Heart left ventricle (tissue), 16 donors: ENCODE results near the gene STIM2. TPM values are rescaled to one million over a fixed set of nuclear protein-coding genes. Genes with fewer than 3 reads are reported as not detected.
A peak's percentile ranks its signal among the peaks of the same experiment; 100 is the strongest.

Experiments
- ATAC-seq, 4 donors: fragments of 200-7000 bp; cut with Tn5 transposase; one replicate each; pipeline ENCODE4 v1.9.1; 2020 to 2022; ENCODE audit warnings: moderate library complexity in 4 of 4, mild to moderate bottlenecking in 3 of 4, moderate number of reproducible peaks in 1 of 4
- DNase-seq, 5 donors: peaks; one replicate each; pipeline ENCODE4 v3.0.0-alpha.2; 2020
- H3K27ac ChIP-seq, 12 donors: fragments of 200-600 bp; sonication (generic) in 4 of 12; one replicate each; pipeline versions ENCODE4 v1.5.0 to v1.8.0; 2016 to 2022; ENCODE audit warnings: mild to moderate bottlenecking in 2 of 12
- H3K27me3 ChIP-seq, 9 donors: fragments of 200-600 bp; sonication (generic) in 2 of 9; one replicate each; pipeline versions ENCODE4 v1.5.1 to v1.8.0; 2016 to 2022; ENCODE audit warnings: mild to moderate bottlenecking in 3 of 9
- H3K36me3 ChIP-seq, 9 donors: fragments of 200-600 bp; sonication (generic) in 2 of 9; one replicate each; pipeline versions ENCODE4 v1.5.0 to v1.8.0; 2018 to 2022; ENCODE audit warnings: mild to moderate bottlenecking in 2 of 9
- H3K4me1 ChIP-seq, 12 donors: fragments of 200-600 bp; sonication (generic) in 4 of 12; one replicate each; pipeline versions ENCODE4 v1.5.0 to v1.8.0; 2016 to 2022; ENCODE audit warnings: mild to moderate bottlenecking in 3 of 12
- H3K4me3 ChIP-seq, 12 donors: fragments of 200-600 bp; sonication (generic) in 4 of 12; one replicate each; pipeline versions ENCODE4 v1.5.0 to v1.8.0; 2017 to 2022; ENCODE audit warnings: mild to moderate bottlenecking in 9 of 12, moderate library complexity in 4 of 12
- H3K9me3 ChIP-seq, 12 donors: fragments of 200-600 bp; sonication (generic) in 4 of 12; one replicate each; pipeline versions ENCODE4 v1.5.0 to v1.8.0; 2016 to 2022; ENCODE audit warnings: mild to moderate bottlenecking in 1 of 12
- POLR2A ChIP-seq, 2 donors: fragments of 450-650 bp; IDR thresholded peaks; one replicate each; pipeline ENCODE4 v1.6.1; 2017; ENCODE audit warnings: antibody characterized with exemption in 2 of 2, mild to moderate bottlenecking in 2 of 2, moderate library complexity in 2 of 2
- WGBS, 4 donors: extraction: QIAGEN DNeasy Blood & Tissue Kit in 2 of 4; methylation state at CpG; one replicate each; pipeline versions ENCODE4 v1.1.5 to v1.1.7; 2013 to 2018; 5-methylcytosine and 5-hydroxymethylcytosine counted together
- intact Hi-C, 10 donors: fragments of 100-400 bp; cut with DNase I; formaldehyde crosslinking; loops; one replicate each; pipeline versions ENCODE4 v1.11.1 to v1.14.2; 2022
- polyA plus RNA-seq, 2 donors: library from polyadenylated mRNA; stranded (reverse); fragments of 200-250 nt; gene quantifications; one replicate each; pipeline ENCODE4 v1.2.3, GENCODE V29; 2013
- total RNA-seq, 9 donors: library from RNA; depleted of rRNA in 2 of 9; stranded (reverse); fragments of >200 nt in 2 of 9; fragmentation: NEBNext Ultra II Directional in 3 of 9; extraction: Animal tissue kit (Norgen Biotek cat#: 25700) in 3 of 9; gene quantifications; one replicate each; pipeline versions ENCODE4 v1.1.0 to v1.2.4, GENCODE V29; 2016 to 2023
- TF ChIP-seq, protein P1 (sequence below), 12 donors: fragments of 200-600 bp; sonication (generic) in 4 of 12; IDR thresholded peaks; one replicate each; pipeline versions ENCODE4 v1.5.0 to v1.8.0; 2018 to 2022; ENCODE audit warnings: antibody characterized with exemption in 12 of 12, mild to moderate bottlenecking in 5 of 12
- donor health status: ischemic (EF 13 %, LVEDD 7.1; RV severe dilation, severe dysfunction).
- donor health status: healthy with polysubstance abuse.
- donor health status: DM: no; HTN: yes; CAD: no.
- donor health status: DM: no; HTN: no; CAD: no.
- donor health status: ischemic (EF 25% LVEDD 6.9; RV normal size, moderate dysfunction).
- donor health status: ischemic (EF 25% LVEDD 5.7; RV mildly dilated, moderate dysfunction).
- donor health status: healthy.
- donor health status: DM: yes; HTN: yes; CAD: no.
- donor health status: ischemic (EF 35%, LVEDD 5.7; RV mildly dilated, moderate dysfunction).
- donor health status: nonischemic (EF 11% LVEDD 7.7; RV severe dilation, severe dysfunction).
- donor health status: DM: yes; HTN: yes; CAD: no.
- donor health status: PGD.
- donor health status: ischemic (EF 29% LVEDD 5.4; RV normal size, mild dysfunction).
- donor health status: nonischemic (EF 23%, LVEDD 6.1; RV moderate dilation, normal function).

Gene STIM2
- total and polyA plus RNA-seq, 11 donors: 4.6 to 17.3 (median 8.8) TPM

DNA sequence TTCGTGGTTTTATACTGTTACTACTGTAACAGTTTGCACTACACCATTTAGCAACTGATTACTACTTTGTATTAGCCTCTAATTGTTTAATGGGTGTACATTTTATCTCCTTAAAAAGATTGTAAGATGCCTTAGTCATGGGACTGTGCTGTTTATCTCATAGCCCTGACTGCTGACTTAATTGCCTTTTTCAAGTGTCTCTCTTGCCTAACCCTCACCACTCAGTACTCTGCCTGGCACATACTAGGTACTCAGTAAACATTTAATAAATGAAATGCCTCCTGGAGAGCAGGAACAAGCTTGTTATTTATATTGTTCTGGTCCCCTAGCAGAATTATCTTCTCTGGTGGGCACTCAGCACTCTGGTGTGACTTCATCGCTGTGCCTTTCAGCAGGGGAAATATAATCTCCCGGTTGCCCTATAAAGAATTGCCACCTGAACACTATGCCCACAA lies 1.7 kb upstream of the STIM2 start:
- Histone ChIP-seq H3K4me3 (peak overlapping the region in 7 of 12 donors; percentile 57 to 92 (median 76)), H3K27me3 (no peaks in the 10 kb centered on the region), H3K9me3 (no peaks in the 10 kb centered on the region), H3K4me1 (peaks cover 0 to 50% (median 34%) of the 10 kb centered on the region in 12 donors), H3K27ac (peak overlapping the region in 1 of 12 donors; percentile 89), H3K36me3 (no peaks in the 10 kb centered on the region)
- intact Hi-C loops: loop anchor here in 5 of 10 donors (5.0 to 10.0 kb wide), 7 partner anchors 42 to 447 kb away; partner anchors contain the start of gene TBC1D19 (in 2 of the 5)
- TF ChIP-seq POLR2A (IDR thresholded peaks at IDR 0.05): no peak
- TF ChIP-seq, protein P1, sequence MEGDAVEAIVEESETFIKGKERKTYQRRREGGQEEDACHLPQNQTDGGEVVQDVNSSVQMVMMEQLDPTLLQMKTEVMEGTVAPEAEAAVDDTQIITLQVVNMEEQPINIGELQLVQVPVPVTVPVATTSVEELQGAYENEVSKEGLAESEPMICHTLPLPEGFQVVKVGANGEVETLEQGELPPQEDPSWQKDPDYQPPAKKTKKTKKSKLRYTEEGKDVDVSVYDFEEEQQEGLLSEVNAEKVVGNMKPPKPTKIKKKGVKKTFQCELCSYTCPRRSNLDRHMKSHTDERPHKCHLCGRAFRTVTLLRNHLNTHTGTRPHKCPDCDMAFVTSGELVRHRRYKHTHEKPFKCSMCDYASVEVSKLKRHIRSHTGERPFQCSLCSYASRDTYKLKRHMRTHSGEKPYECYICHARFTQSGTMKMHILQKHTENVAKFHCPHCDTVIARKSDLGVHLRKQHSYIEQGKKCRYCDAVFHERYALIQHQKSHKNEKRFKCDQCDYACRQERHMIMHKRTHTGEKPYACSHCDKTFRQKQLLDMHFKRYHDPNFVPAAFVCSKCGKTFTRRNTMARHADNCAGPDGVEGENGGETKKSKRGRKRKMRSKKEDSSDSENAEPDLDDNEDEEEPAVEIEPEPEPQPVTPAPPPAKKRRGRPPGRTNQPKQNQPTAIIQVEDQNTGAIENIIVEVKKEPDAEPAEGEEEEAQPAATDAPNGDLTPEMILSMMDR (IDR thresholded peaks at IDR 0.05): no peak
- WGBS, 4 donors: 61 to 71% (median 65%) methylated on average over 3 of the region's 3 CpGs
- no peak for DNase-seq
- ATAC-seq: no peak

DNA sequence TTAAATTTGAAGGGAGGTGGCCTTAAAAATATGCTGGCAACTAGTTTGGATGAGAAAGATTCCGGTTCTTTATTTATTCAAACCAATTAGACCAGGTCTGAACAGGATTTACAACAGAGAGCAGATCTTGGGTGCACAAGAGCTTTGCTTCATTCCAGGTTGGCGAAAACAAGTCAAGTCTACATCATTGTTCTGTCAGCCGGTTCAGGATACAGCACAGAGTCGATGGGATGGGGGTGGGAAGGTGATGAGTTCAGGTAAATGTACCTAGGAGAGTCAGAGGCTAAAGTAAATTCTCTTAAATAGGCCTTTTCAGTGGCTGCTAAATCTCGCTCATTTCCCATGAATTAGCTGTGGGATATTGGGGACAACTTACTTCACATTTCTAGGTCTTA lies 882 bp upstream of the STIM2 start:
- WGBS, 4 donors: 41 to 51% (median 47%) methylated on average over 5 of the region's 5 CpGs
- Histone ChIP-seq H3K36me3 (no peaks in the 10 kb centered on the region), H3K4me3 (peak overlapping the region; percentile 61 to 93 (median 82)), H3K9me3 (no peaks in the 10 kb centered on the region), H3K4me1 (peaks cover 0 to 57% (median 37%) of the 10 kb centered on the region in 12 donors), H3K27ac (peak overlapping the region in 10 of 12 donors; percentile 82 to 97 (median 94)), H3K27me3 (no peaks in the 10 kb centered on the region)
- TF ChIP-seq POLR2A (IDR thresholded peaks at IDR 0.05): no peak
- TF ChIP-seq, protein P1 (IDR thresholded peaks at IDR 0.05): no peak
- intact Hi-C loops: loop anchor here in 7 of 10 donors (2.0 to 10.0 kb wide), 15 partner anchors 42 to 542 kb away; partner anchors contain the start of gene TBC1D19 (in 4 of the 7)
- no peak for DNase-seq
- ATAC-seq: no peak

DNA sequence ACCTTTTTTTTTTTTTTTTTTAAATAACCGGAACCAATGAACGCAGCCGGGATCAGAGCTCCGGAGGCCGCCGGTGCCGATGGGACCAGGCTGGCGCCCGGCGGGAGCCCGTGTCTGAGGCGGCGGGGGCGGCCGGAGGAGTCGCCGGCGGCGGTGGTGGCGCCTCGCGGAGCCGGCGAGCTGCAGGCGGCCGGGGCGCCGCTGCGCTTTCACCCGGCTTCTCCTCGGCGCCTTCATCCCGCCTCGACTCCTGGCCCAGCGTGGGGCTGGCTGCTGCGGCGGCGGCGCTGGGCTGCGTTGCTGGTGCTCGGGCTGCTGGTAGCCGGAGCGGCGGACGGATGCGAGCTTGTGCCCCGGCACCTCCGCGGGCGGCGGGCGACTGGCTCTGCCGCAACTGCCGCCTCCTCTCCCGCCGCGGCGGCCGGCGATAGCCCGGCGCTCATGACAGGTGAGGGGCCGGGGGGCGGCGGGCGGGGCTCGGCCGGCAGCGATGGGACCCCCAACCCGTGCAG lies 337 bp downstream of the STIM2 start:
- Histone ChIP-seq H3K9me3 (no peaks in the 10 kb centered on the region), H3K4me3 (peak overlapping the region; percentile 61 to 93 (median 82)), H3K36me3 (no peaks in the 10 kb centered on the region), H3K27ac (peak overlapping the region; percentile 56 to 97 (median 94)), H3K27me3 (no peaks in the 10 kb centered on the region), H3K4me1 (peaks cover 0 to 70% (median 39%) of the 10 kb centered on the region in 12 donors)
- WGBS, 4 donors: 0 to 1% (median 0%) methylated on average over 32 to 70 of the region's 70 CpGs
- intact Hi-C loops: loop anchor here in 6 of 10 donors (2.0 to 10.0 kb wide), 12 partner anchors 46 to 544 kb away; partner anchors contain the start of gene TBC1D19 (in 2 of the 6)
- ATAC-seq (peak in 2 of 4 donors; percentile 13 to 35), DNase-seq (peak in 4 of 5 donors; percentile 46 to 85 (median 57))
- TF ChIP-seq, protein P1 (IDR thresholded peaks at IDR 0.05): no peak
- TF ChIP-seq POLR2A (IDR thresholded peaks at IDR 0.05): no peak

DNA sequence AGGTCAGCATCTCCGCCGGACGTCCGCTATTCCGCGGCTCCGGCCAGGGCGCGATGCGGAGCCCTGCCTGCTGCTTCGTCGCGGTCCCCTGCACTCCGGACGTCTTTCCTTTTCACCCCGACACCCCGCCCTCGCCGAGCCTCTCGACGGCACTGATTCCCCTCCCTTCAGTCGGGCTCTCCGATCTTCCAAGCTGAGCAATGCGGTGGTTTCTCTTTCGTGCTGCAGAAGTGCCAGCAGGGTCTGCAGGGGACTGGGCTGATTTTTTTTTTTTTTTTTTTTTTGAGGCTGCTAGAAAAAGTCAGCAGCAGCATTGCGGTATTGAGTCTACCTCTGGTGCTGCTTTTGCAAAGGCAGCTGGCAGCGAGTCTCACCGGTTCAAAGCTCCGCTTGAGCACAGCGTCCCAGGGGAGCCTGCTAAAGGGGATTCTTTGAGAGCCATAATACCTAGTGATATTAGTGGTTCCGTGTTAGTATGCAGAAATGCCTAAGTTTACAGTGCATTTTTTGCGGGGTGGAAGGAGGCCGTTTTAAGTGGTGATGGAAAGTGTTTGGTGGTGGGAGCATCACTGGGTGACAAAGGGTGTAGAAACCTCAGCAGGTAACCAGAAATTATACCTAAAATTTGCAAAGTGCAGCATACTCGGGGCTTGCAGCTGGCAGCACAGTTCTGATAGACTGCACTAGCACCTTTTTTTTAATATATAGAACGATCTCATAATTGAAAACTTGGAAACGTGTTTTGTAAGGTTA lies 969 bp downstream of the STIM2 start:
- ATAC-seq (peak in 3 of 4 donors; percentile 25 to 44 (median 32)), DNase-seq (peak; percentile 76 to 88 (median 79))
- Histone ChIP-seq H3K9me3 (no peaks in the 10 kb centered on the region), H3K27me3 (no peaks in the 10 kb centered on the region), H3K27ac (peak overlapping the region; percentile 56 to 97 (median 94)), H3K4me3 (peak overlapping the region; percentile 61 to 93 (median 82)), H3K36me3 (no peaks in the 10 kb centered on the region), H3K4me1 (peaks cover 0 to 76% (median 39%) of the 10 kb centered on the region in 12 donors)
- 0 to 1% (median 1%) methylated on average over 23 to 36 of the region's 36 CpGs for WGBS, 4 donors
- no peak for TF ChIP-seq POLR2A (IDR thresholded peaks at IDR 0.05)
- TF ChIP-seq, protein P1 (IDR thresholded peaks at IDR 0.05): no peak
- intact Hi-C loops: loop anchor here in 6 of 10 donors (2.0 to 10.0 kb wide), 12 partner anchors 46 to 544 kb away; partner anchors contain the start of gene TBC1D19 (in 2 of the 6)
